Inferior parietal cortex (tissue), 1 donor: ENCODE results near the gene SLCO2A1.

Source experiments
- DNase-seq: peaks from one replicate; pipeline ENCODE4 v3.0.0-alpha.2; 2016; ENCODE audit errors: extremely low spot score

The SLCO2A1 gene

GRCh38 chr3:133949438-133949837 is 80.3 kb downstream of the SLCO2A1 start:
- DNase-seq, result no peak

DNA sequence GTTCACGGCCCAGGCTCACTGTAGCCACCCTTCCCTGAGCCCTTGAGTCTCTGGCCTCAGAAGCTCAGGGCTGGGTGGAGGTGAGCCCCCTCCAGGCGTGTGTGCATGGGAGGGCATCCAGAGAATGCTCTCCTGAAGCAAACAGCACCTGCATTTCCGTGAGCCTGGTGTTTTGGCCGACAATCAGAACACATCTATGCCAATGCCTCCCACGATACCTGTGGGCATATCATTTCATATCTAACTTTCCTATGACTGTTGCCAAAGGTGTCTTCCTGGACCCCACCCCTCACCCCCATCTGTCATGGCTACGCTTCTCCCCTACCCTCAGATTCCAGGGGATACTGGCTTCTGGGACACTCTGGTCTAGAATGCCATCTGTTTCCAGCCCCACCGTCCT is 80.7 kb downstream of the SLCO2A1 start:
- no peak for DNase-seq

GRCh38 chr3:133948131-133948810 is 81.5 kb downstream of the SLCO2A1 start:
- DNase-seq, result no peak

DNA sequence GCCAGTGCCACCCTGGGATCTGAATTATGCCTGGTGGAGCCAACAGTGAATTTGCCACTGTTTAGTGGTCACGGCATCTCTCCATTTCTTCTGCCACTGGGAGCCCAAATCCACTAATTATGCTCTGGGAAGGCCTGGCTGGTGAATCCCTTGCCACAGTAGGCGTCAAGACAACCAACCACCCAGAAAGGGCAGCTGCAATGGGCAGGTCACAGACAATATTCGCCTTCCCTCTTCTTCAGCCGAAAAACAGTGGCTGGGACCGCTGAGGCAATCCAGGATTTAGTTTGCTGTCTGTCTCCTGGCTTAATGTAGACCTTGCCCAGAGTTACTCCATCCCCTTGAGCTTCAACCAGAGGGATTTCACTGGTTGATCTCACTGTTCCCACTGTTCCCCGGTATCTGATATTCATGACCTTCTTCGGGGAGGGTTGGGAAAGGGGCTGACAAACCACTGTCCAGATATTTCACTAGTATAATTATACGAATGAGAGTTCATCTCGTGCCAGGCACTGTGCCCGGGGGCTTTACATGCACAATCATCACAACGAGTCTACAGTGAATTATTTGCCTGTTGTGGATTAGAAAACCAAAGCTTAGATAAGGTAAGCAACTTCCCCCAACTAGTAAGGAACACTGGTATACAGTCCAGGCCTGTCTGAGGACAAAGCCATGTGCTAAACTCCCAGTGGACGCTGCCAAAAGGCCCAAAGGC is 84.2 kb downstream of the SLCO2A1 start:
- no peak for DNase-seq

- DNase-seq, result no peak
These were observed 84.9 kb downstream of the SLCO2A1 start for GRCh38 chr3:133944641-133945380.

DNA sequence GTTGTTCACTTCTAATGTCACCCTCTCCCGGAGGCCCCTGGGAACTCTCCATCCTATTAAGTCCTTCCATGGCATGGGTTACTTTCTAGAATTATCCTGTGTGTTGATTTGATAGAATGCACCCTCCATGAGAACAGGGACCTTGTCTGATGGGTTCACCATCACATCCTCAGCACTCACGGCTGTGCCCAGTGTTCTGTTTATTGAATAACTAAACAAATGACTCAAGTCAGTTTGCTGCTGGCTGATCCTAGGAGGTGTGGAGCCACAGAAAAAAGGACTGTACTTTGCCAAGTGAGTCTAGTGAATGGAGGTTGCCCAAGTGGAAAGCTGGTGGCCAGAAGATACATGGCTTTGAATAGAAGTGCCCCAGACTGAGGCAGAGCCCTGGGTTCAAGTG is 85.5 kb downstream of the SLCO2A1 start:
- DNase-seq, result no peak

- DNase-seq, result no peak
These were observed 86.0 kb downstream of the SLCO2A1 start for GRCh38 chr3:133943639-133944141.

- DNase-seq, result no peak
These were observed 86.6 kb downstream of the SLCO2A1 start for GRCh38 chr3:133943031-133943535.

DNA sequence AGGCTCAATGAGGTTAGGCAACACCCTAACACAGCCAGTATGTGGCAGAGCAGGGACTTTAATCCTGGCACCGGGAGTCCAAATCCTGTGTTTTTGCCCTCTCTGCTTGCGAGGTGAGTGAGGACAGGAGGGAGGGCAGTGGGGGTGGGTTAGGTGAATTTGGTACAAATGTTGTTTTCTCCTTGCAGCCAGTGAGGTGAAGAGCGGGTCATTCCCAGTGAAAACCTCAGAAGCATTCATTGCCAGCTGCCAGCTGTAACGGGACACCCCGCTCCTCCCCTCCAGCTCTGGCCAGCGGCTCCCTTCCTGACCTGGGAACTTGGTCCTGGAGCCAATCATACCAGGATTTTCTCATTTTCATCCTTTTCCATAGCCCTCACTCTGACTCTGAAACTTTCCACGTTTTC is 88.3 kb downstream of the SLCO2A1 start:
- no peak for DNase-seq

- no peak for DNase-seq
These were observed 89.2 kb downstream of the SLCO2A1 start for GRCh38 chr3:133940536-133940935.

- no peak for DNase-seq
These were observed 90.3 kb downstream of the SLCO2A1 start for GRCh38 chr3:133939463-133939835.

DNA sequence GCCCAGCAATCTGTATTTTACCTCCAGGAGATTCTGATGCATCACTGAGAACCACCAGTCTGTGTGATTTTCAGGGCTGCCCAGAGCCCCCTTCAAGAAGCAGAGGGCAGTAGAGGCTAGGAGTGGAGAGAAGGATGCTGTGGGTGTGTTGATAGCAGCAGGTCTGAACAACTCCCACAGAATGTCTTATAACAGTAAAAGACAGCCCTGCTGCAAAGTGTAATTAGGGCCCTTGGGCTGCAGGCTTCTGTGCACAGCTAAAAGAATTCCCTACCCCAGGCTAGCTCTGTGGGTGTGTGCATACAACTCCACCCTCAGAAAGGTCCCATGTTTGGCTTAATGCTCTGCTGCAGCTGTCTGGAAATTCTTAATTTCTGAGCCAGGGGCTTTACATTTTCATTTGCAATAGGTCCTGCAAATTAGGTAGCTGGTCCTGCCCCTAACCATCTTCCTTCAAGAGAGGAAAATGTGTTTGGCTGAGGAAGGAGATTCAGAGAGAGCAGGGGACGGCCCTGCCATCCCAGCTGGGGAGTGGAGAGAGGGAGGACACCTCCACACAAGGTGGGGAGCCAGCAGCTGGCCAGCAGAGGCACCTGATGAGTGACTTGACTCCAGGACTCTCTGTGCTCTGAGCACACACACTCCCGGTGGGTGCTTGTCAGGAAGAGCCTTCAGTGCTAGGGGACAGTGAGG is 90.8 kb downstream of the SLCO2A1 start:
- no peak for DNase-seq

DNA sequence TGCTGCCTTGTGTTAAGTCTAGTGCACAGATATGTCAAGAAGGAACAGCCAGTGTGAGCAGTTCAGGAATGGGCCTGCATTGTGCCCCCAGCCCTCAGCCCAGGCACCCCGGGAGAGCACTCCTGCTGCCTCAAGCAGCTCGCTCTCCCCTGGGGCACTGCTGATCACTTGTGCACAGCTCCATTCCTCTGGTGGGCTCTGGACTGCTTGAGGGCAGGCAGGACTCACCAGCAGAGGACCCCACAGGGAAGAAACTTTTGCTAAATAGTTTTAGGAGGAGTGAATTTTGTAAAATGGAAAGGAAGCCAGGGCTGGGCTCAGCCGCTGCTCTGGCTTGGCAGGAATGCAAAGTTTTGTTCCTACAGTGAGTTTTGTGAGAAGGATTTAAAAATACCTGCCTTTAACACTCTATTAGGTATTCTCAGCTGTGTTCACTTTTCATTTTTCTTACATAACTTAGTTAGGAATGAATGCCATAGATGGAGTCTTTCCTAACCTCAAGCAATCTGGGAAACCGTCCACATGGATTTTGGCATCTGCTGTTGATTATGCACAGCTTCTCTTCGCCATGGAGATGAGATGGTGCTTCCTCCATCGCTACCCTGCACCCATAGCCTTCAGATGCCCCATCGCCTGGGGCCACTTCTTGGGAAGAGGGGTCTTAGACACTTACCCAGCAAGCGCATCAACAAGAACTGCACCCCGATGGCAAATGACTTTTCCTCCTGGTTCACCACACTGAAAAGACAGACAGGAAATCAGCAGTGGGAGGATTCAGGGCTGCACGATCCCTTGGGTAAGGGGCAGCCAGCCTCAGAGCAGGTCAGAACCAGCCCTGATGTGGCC is 91.7 kb downstream of the SLCO2A1 start:
- peak; percentile 69 for DNase-seq

DNA sequence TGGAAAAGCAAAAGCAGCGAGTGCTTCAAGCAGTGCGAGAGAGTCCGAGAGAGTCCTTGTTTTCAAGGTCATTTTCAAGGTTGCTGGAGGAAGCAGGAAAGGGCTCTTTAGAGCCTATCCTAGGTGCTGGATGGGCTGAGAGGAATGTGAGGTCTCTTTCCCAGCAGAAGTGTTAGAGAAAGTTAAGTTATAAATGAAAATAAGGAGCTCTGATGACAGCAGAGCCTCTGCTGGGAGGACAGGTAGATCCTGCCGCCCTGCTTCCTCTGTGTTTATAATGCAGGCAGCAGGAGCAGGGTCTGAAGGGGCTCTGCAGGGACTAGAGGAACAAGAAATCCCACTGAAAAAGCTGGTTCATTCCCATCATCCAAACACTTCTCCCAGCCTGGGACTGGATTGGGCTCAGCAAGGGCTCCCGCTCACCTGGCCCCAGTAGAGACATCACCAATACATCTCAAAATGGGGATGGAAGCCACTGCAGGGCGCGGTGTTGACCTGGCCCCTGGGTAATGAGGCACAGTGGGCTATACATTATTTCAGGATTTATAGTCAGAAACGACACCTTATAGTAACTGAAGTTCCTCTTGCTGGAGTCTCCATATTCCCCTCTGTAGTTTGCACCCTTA is 92.6 kb downstream of the SLCO2A1 start:
- DNase-seq, result no peak

GRCh38 chr3:133935843-133936769 is 93.6 kb downstream of the SLCO2A1 start:
- DNase-seq, result no peak

- DNase-seq, result no peak
These were observed 94.5 kb downstream of the SLCO2A1 start for GRCh38 chr3:133934996-133935842.

- DNase-seq, result no peak
These were observed 95.4 kb downstream of the SLCO2A1 start for GRCh38 chr3:133934073-133934970.
